Nephron (organoid): ENCODE results near the gene MX1.

Source experiments
- H3K27ac Mint-ChIP-seq, 3 experiments: 2 replicates each; pipeline ENCODE4 v1.8.0; 2020; ENCODE audit warnings: mixed read lengths in 3 of 3, mild to moderate bottlenecking in 2 of 3, moderate library complexity in 1 of 3
- H3K27me3 Mint-ChIP-seq: 2 replicates; pipeline ENCODE4 v1.8.0; 2021; ENCODE audit warnings: low read depth, mild to moderate bottlenecking, moderate library complexity, mixed read lengths
- H3K36me3 Mint-ChIP-seq: 2 replicates; pipeline ENCODE4 v1.8.0; 2020; ENCODE audit warnings: low read depth, mixed read lengths
- H3K4me1 Mint-ChIP-seq: 2 replicates; pipeline ENCODE4 v1.8.0; 2020; ENCODE audit warnings: mixed read lengths
- H3K4me3 Mint-ChIP-seq, 3 experiments: 2 replicates each; pipeline ENCODE4 v1.8.0; 2020; ENCODE audit warnings: mild to moderate bottlenecking in 3 of 3, mixed read lengths in 3 of 3, moderate library complexity in 2 of 3
- H3K9me3 Mint-ChIP-seq: 2 replicates; pipeline ENCODE4 v1.8.0; 2020; ENCODE audit warnings: mixed read lengths
- TF ChIP-seq, protein P1 (sequence below), 3 experiments: fragments of 200-600 bp; sonication (generic); IDR thresholded peaks; one replicate each; pipeline ENCODE4 v1.5.0; 2021; ENCODE audit warnings: antibody characterized with exemption in 3 of 3; ENCODE audit not compliant: unreplicated experiment in 3 of 3

MX1 gene

DNA sequence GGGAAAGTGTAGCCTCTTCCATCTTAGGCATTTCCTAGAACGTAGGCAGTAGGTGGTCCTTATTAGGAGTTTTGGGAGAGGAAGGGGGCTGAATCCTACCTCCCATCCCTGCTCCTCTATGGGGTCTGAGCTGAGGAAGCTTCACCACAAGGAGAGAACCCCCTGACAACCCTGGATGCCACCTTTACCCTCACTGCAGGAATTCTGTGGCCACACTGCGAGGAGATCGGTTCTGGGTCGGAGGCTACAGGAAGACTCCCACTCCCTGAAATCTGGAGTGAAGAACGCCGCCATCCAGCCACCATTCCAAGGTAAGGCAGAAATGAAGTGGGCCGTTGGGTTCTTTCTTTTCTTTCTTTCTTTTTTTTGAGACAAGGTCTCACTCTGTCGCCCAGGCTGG lies 1.5 kb downstream of the MX1 start:
- no peak overlapping the region for H3K27ac Mint-ChIP-seq
- no peaks in the 10 kb centered on the region for H3K4me1 Mint-ChIP-seq
- H3K36me3 Mint-ChIP-seq = no peaks in the 10 kb centered on the region
- H3K27me3 Mint-ChIP-seq = peaks cover 52% of the 10 kb centered on the region
- TF ChIP-seq, protein P1, sequence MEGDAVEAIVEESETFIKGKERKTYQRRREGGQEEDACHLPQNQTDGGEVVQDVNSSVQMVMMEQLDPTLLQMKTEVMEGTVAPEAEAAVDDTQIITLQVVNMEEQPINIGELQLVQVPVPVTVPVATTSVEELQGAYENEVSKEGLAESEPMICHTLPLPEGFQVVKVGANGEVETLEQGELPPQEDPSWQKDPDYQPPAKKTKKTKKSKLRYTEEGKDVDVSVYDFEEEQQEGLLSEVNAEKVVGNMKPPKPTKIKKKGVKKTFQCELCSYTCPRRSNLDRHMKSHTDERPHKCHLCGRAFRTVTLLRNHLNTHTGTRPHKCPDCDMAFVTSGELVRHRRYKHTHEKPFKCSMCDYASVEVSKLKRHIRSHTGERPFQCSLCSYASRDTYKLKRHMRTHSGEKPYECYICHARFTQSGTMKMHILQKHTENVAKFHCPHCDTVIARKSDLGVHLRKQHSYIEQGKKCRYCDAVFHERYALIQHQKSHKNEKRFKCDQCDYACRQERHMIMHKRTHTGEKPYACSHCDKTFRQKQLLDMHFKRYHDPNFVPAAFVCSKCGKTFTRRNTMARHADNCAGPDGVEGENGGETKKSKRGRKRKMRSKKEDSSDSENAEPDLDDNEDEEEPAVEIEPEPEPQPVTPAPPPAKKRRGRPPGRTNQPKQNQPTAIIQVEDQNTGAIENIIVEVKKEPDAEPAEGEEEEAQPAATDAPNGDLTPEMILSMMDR (IDR thresholded peaks at IDR 0.05; ENCODE audit: unreplicated experiment in 3 of 3) = no peak
- peak overlapping the region in 1 of 3 experiments; percentile 29 for H3K4me3 Mint-ChIP-seq
- H3K9me3 Mint-ChIP-seq = peaks cover 2% of the 10 kb centered on the region

DNA sequence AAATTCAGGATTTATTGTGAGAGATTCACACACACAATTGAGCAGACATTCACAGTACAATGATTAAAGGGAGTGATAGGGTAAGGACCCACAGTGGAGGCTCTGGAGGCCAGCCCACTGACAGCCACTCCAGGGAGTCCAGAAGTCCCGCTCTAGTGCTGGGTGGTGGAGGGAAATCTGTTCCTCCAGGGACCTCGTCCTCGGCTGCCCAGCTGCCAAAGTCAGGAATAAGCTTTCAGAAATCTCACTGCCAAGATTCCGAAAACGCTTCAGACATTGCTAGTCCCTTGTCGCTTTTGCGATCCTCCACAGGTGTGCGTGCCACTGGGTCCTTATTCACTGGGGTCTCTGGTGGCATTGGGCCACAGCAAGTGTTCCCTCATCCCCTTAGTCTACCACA lies 2.3 kb downstream of the MX1 start:
- H3K4me1 Mint-ChIP-seq = no peaks in the 10 kb centered on the region
- no peaks in the 10 kb centered on the region for H3K36me3 Mint-ChIP-seq
- peak overlapping the region in 1 of 3 experiments; percentile 30 for H3K4me3 Mint-ChIP-seq
- peaks cover 52% of the 10 kb centered on the region for H3K27me3 Mint-ChIP-seq
- no peak overlapping the region for H3K27ac Mint-ChIP-seq
- TF ChIP-seq, protein P1 (IDR thresholded peaks at IDR 0.05; ENCODE audit: unreplicated experiment in 3 of 3) = no peak
- H3K9me3 Mint-ChIP-seq = peaks cover 3% of the 10 kb centered on the region

DNA sequence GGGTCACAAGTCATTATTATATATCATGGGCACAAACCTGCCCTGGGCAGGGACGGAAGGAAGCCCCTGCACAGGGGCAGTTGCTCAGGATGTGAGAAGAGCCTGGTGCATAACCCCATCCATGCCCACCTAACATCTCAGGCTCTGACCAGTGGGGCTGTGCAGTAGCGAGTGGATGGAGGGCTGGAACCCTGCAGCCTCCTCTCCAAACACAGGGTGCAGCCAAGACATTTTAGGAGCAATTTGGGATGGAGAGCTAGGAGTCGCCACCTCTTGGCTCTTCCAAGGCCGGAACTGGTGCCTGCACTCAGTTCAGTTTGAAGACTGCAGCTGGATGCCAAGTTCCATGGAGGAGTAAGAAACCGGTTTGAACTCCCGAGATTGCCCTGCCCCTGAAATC lies 2.8 kb downstream of the MX1 start:
- H3K27ac Mint-ChIP-seq = no peak overlapping the region
- H3K9me3 Mint-ChIP-seq = peaks cover 5% of the 10 kb centered on the region
- peaks cover 52% of the 10 kb centered on the region for H3K27me3 Mint-ChIP-seq
- H3K4me1 Mint-ChIP-seq = no peaks in the 10 kb centered on the region
- TF ChIP-seq, protein P1 (IDR thresholded peaks at IDR 0.05; ENCODE audit: unreplicated experiment in 3 of 3) = no peak
- no peak overlapping the region for H3K4me3 Mint-ChIP-seq
- no peaks in the 10 kb centered on the region for H3K36me3 Mint-ChIP-seq

DNA sequence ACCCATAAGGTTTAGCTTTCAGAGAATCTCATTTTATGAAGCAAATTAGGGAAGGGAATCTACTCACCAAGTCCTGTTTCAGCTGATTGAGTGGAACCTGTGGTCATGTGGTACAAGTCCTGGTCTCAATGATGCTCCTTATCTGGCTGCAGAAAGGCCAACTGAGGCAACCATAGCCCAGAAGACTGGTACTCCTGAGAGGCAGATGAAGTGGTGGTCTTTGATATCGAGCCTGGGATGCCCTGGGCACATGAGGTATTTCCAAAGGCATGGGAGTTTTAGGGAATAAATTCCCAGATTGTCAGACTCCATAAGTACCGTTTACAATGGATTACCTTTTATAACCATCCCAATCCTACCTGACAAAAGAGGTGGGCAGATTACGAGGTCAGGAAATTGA lies 3.3 kb downstream of the MX1 start:
- TF ChIP-seq, protein P1 (IDR thresholded peaks at IDR 0.05; ENCODE audit: unreplicated experiment in 3 of 3) = no peak
- Mint-ChIP-seq H3K9me3 (peaks cover 5% of the 10 kb centered on the region), H3K27me3 (peaks cover 52% of the 10 kb centered on the region), H3K4me1 (no peaks in the 10 kb centered on the region), H3K27ac (no peak overlapping the region), H3K36me3 (no peaks in the 10 kb centered on the region), H3K4me3 (no peak overlapping the region)

DNA sequence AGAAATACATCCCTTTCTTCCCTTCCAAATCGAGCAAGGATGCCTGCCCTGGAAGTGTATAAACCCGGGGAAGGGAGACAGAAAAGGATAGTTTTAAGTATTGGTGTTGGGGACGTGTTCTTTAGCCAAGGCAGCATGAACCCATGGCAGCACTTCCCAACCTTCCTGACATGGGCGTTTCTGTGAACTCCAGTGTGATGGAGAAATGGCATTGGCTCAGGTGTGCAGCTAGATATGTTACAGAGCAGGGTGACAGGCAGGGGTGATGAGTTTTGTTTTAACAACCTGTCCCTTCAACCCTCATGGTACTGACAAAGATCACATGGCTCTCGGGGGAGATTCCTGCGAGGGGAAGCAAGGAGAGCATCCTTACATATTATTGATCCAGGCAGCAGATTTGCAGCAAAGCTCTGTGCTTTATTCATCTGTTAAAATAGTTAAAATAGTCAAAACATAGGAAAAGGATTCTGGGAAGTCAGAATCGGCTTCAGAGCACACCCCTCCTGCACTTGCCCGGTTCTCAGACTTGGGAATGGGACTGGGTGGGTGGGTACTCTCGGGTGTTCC lies 4.0 kb downstream of the MX1 start:
- TF ChIP-seq, protein P1 (IDR thresholded peaks at IDR 0.05; ENCODE audit: unreplicated experiment in 3 of 3) = no peak
- Mint-ChIP-seq H3K4me1 (no peaks in the 10 kb centered on the region), H3K27me3 (peaks cover 45% of the 10 kb centered on the region), H3K36me3 (no peaks in the 10 kb centered on the region), H3K27ac (no peak overlapping the region), H3K4me3 (no peak overlapping the region), H3K9me3 (peaks cover 11% of the 10 kb centered on the region)

DNA sequence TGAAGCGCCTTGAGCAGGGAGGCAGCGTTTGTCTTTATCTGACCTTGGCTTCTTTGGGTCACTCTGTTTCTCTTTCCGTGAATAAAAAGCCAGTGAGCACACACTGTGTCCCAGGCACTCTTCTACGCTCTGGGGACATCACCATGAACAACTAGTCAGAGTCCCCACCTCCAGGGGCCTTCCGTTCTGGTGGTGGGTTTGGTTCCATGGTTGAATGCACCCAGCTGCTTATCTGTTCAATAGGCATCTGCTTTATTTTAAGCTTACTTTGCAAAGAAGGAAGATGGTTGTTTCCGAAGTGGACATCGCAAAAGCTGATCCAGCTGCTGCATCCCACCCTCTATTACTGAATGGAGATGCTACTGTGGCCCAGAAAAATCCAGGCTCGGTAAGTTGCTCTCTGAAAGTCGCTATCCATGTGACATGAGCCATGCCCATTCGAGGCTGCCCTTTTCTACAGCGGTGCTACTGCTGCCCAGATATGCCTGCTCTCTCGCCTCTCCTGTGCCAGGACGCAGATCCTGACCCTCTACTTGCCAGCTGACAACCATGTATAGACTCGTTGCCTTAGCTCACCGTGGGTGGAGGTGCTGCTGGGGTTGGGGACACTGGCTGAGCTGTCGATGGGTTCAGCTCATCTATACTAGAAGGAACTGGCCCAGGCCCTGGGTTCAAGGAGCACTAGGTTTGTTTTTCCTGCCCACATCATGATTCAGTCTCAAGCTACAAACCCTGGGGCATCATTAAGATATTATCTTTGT lies 5.9 kb downstream of the MX1 start:
- H3K27ac Mint-ChIP-seq = no peak overlapping the region
- H3K4me3 Mint-ChIP-seq = no peak overlapping the region
- peaks cover 21% of the 10 kb centered on the region for H3K9me3 Mint-ChIP-seq
- peaks cover 25% of the 10 kb centered on the region for H3K27me3 Mint-ChIP-seq
- H3K36me3 Mint-ChIP-seq = peaks cover 7% of the 10 kb centered on the region
- TF ChIP-seq, protein P1 (IDR thresholded peaks at IDR 0.05; ENCODE audit: unreplicated experiment in 3 of 3) = no peak
- no peaks in the 10 kb centered on the region for H3K4me1 Mint-ChIP-seq
